NT2/D1 (cell line): Measurements from ENCODE around the gene SCAMP1.

ENCODE experiments used
- SUZ12 ChIP-seq: IDR thresholded peaks from 2 replicates; pipeline ENCODE4 v1.6.1; 2011; ENCODE audit not compliant: insufficient read length, insufficient read depth; ENCODE audit errors: extremely low read depth
- YY1 ChIP-seq: IDR thresholded peaks from 2 replicates; pipeline ENCODE4 v1.6.1; 2011; ENCODE audit not compliant: insufficient read length, insufficient read depth
- ZNF274 ChIP-seq: IDR thresholded peaks from 2 replicates; pipeline ENCODE4 v1.6.1; 2011; ENCODE audit warnings: mild to moderate bottlenecking, low read depth, low read length

DNA sequence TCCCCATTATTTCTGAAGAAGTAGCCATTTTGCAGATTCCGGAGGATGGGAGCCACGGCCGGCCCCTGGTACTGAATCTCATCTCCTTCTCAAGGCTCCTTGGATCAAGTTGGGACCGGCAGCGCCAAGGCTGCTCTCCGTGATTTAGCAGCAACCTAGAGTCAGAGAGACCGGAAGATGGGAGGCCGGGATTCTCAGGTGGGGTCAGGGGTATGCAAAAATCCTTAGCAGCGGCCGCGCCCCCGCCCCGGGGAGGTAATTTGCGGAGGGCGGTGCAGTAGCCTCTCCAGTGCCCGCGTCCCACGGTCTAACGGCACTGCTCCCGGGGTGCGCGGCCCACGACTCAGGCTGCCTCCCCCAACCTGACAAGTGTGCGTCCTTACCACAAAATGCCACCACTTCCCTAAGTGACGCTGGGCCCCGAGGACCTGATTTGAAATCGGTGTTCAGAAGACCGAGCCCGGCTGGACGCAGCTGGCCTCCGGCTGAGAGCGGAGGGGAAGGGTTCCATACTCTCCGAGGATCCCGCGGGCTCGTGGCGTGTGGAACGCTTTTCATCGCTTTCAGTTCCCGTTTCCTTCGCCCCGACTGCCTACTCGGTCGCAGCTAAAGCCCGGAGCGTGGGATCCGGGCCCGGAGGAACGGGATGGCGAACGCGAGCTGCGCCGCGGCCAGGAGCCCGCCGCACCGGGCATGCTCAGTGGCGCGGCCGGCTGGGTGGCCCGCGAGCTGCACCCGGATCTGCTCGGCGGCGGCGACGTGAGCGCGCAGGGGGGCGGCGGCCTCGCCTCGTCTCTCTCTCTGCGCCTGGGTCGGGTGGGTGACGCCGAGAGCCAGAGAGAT is at the start of gene SCAMP1:
- no peak for TF ChIP-seq ZNF274
- TF ChIP-seq SUZ12: no peak
- no peak for TF ChIP-seq YY1
